Breast epithelium (tissue), 4 donors: Measurements from ENCODE around the gene HSDL2. TPM values are rescaled to one million over a fixed set of nuclear protein-coding genes. Genes with fewer than 3 reads are reported as not detected.

Experiments
- DNase-seq, 2 donors: peaks; one replicate each; pipeline ENCODE4 v3.0.0-alpha.2; 2019; ENCODE audit warnings: low spot score in 2 of 2
- H3K27ac ChIP-seq, 2 donors: fragments of 200-600 bp; sonication (generic) in 1 of 2; one replicate each; pipeline ENCODE4 v1.5.1; 2016 to 2019; ENCODE audit warnings: mild to moderate bottlenecking in 1 of 2
- H3K27me3 ChIP-seq, 2 donors: fragments of 200-600 bp; sonication (generic) in 1 of 2; one replicate each; pipeline versions ENCODE4 v1.5.1 to v1.6.0; 2017 to 2019; ENCODE audit warnings: control low read depth in 1 of 2, mild to moderate bottlenecking in 1 of 2
- H3K36me3 ChIP-seq: fragments of 200-600 bp; one replicate; pipeline ENCODE4 v1.5.1; 2019
- H3K4me1 ChIP-seq, 2 donors: fragments of 200-600 bp; sonication (generic); one replicate each; pipeline ENCODE4 v1.5.1; 2016 to 2019; ENCODE audit warnings: control low read depth in 1 of 2
- H3K4me3 ChIP-seq, 3 donors: fragments of 200-600 bp; sonication (generic); 1 replicate in 2 of 3; 2 replicates in 1 of 3; pipeline ENCODE4 v1.5.1; 2016 to 2019; ENCODE audit warnings: mild to moderate bottlenecking in 3 of 3, moderate library complexity in 2 of 3
- H3K9me3 ChIP-seq, 2 donors: fragments of 200-600 bp; sonication (generic) in 1 of 2; one replicate each; pipeline ENCODE4 v1.5.1; 2016 to 2019; ENCODE audit warnings: control low read depth in 1 of 2
- POLR2A ChIP-seq: fragments of 450-650 bp; IDR thresholded peaks from one replicate; pipeline ENCODE4 v1.6.1; 2016; ENCODE audit warnings: antibody characterized with exemption, mild to moderate bottlenecking, moderate library complexity
- POLR2AphosphoS5 ChIP-seq, 3 donors: sonication (generic); formaldehyde crosslinking; IDR thresholded peaks; one replicate each; pipeline ENCODE4 v1.6.1; 2017; ENCODE audit warnings: antibody characterized with exemption in 3 of 3
- intact Hi-C: fragments of 100-400 bp; cut with DNase I; formaldehyde crosslinking; loops from one replicate; pipeline ENCODE4 v1.15.1; 2023; ENCODE audit warnings: low total_unique reads
- total RNA-seq, 3 donors: library from RNA; depleted of rRNA; stranded (reverse); fragments of >200 nt; gene quantifications; one replicate each; pipeline ENCODE4 v1.1.0, GENCODE V29; 2016
- TF ChIP-seq, protein P1 (sequence below), 3 donors: fragments of 450-650 bp; IDR thresholded peaks; one replicate each; pipeline ENCODE4 v1.5.1; 2016 to 2017; ENCODE audit warnings: antibody characterized with exemption in 3 of 3, mild to moderate bottlenecking in 3 of 3, moderate library complexity in 3 of 3

Gene HSDL2
- 100 to 1,000 TPM in 1 of 3 donors, 10 to 100 TPM in 2; 30.7 to 124 (median 52.8) TPM for total RNA-seq

DNA sequence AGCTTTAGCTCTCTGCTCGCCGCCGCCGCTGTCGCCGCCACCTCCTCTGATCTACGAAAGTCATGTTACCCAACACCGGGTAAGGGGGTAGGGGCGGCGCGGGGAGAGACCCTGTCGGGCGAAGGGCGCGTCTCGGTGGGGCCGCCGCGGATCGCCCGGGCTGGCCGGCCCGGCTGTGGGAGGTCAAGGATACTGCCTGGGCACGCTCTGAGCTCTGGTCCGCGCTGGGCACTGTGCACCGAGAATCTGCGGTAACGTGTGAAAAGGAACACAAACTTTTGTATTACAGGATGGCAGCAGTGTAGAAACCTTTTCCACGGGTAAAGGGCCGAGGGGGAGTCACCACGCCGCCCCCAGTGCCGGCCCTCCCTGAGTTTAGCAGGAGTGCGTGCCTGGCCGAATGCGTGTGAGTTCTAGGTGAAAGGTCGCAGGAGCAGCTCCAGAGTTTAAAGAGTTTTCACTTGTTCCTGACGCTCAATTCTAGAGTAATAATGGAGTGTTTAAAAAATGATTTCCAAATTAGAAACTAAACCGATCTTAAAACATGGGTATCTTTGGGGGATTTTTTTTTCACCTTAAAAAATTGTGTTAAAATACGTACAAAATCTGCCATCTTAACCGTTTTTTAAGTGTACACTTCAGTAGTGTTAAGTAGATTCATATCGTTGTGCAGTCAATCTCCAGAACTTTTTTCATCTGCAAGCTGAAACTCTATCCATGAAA is at the start of gene HSDL2:
TSS of gene HSDL2 (plus strand) at position 7 of the 723 bp plus-strand sequence. CDS start at position 63, 56 bp downstream.
- intact Hi-C loops: no loop called here
- DNase-seq: no peak
- H3K9me3 ChIP-seq: no peaks in the 10 kb centered on the region
- H3K27ac ChIP-seq: peak within 1 kb of the TSS; percentile 95 to 97
- peak in 1 of 3 donors; percentile 22 for TF ChIP-seq POLR2AphosphoS5 (IDR thresholded peaks at IDR 0.05)
- TF ChIP-seq, protein P1, sequence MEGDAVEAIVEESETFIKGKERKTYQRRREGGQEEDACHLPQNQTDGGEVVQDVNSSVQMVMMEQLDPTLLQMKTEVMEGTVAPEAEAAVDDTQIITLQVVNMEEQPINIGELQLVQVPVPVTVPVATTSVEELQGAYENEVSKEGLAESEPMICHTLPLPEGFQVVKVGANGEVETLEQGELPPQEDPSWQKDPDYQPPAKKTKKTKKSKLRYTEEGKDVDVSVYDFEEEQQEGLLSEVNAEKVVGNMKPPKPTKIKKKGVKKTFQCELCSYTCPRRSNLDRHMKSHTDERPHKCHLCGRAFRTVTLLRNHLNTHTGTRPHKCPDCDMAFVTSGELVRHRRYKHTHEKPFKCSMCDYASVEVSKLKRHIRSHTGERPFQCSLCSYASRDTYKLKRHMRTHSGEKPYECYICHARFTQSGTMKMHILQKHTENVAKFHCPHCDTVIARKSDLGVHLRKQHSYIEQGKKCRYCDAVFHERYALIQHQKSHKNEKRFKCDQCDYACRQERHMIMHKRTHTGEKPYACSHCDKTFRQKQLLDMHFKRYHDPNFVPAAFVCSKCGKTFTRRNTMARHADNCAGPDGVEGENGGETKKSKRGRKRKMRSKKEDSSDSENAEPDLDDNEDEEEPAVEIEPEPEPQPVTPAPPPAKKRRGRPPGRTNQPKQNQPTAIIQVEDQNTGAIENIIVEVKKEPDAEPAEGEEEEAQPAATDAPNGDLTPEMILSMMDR (IDR thresholded peaks at IDR 0.05): no peak
- TF ChIP-seq POLR2A: no peak
- no peaks in the 10 kb centered on the region for H3K36me3 ChIP-seq
- H3K4me3 ChIP-seq: peak within 1 kb of the TSS; percentile 63 to 94 (median 78)
- H3K4me1 ChIP-seq: peaks cover 0 to 5% of the 10 kb centered on the region in 2 donors
- no peaks in the 10 kb centered on the region for H3K27me3 ChIP-seq

DNA sequence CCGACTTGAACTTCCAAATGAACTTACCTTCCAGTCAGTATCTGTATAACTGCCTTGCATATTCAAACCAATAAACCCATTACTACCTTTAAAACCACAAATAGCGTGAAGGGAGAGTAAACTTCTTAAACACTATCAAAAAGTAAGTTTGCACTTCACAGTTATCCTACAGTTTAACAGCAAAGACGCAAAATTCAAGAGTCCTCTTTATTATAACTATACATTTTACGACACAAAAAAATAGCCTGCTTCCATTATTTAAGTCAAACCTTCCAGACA is 48.3 kb upstream of the HSDL2 start:
- no peaks in the 10 kb centered on the region for H3K27me3 ChIP-seq
- no peaks in the 10 kb centered on the region for H3K9me3 ChIP-seq
- peak overlapping the region in 2 of 3 donors; percentile 85 to 99 for H3K4me3 ChIP-seq
- TF ChIP-seq, protein P1 (IDR thresholded peaks at IDR 0.05): no peak
- TF ChIP-seq POLR2A: no peak
- TF ChIP-seq POLR2AphosphoS5 (IDR thresholded peaks at IDR 0.05): no peak
- no peak for DNase-seq
- intact Hi-C loops: no loop called here
- H3K36me3 ChIP-seq: no peaks in the 10 kb centered on the region
- H3K4me1 ChIP-seq: peaks cover 0 to 19% of the 10 kb centered on the region in 2 donors
- peak overlapping the region in 1 of 2 donors; percentile 60 for H3K27ac ChIP-seq

DNA sequence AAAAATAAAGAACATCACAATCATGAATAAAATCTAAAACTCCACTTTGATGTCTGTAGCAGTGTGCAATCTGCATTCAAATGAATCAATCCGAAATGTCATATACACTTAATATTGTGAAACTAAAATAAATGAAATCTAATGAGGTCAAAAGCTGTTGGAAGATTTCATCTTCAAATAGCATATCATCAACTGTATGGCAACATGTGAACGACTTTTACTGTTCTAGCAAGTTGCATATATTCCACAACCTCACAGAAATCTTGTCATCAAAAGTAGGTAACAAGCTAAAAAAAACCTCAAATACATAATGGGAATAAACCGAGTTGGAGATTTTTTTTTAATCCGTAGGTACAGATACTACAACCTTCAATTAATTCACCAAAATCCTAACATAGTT is 47.7 kb upstream of the HSDL2 start:
- no peak for DNase-seq
- no peaks in the 10 kb centered on the region for H3K36me3 ChIP-seq
- TF ChIP-seq, protein P1 (IDR thresholded peaks at IDR 0.05): no peak
- TF ChIP-seq POLR2A: no peak
- H3K4me3 ChIP-seq: peak overlapping the region; percentile 85 to 99 (median 99)
- H3K27me3 ChIP-seq: no peaks in the 10 kb centered on the region
- intact Hi-C loops: no loop called here
- peaks cover 0 to 19% of the 10 kb centered on the region in 2 donors for H3K4me1 ChIP-seq
- H3K27ac ChIP-seq: peak overlapping the region; percentile 98 to 99
- H3K9me3 ChIP-seq: no peaks in the 10 kb centered on the region

DNA sequence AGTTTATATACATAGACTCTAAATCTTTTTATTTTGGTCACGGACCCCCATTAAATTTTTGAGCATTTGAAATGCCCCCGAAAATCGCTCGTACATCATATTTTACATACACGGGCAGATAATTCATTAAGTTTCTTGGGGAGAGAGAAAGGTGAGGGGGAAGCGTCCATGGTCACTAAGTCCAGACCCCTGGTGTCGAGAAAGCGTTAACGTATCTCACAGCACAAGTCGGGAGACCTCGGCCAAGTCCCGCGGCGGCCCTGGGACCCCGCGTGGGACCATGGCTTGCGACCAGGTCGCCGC is 47.3 kb upstream of the HSDL2 start:
- Histone ChIP-seq H3K27ac (peak overlapping the region; percentile 98 to 99), H3K27me3 (no peaks in the 10 kb centered on the region), H3K9me3 (no peaks in the 10 kb centered on the region), H3K4me3 (peak overlapping the region; percentile 85 to 99 (median 99)), H3K36me3 (no peaks in the 10 kb centered on the region), H3K4me1 (peaks cover 0 to 19% of the 10 kb centered on the region in 2 donors)
- intact Hi-C loops: no loop called here
- TF ChIP-seq POLR2AphosphoS5 (IDR thresholded peaks at IDR 0.05) (no peak), POLR2A (no peak)
- TF ChIP-seq, protein P1 (IDR thresholded peaks at IDR 0.05): no peak
- DNase-seq: no peak

DNA sequence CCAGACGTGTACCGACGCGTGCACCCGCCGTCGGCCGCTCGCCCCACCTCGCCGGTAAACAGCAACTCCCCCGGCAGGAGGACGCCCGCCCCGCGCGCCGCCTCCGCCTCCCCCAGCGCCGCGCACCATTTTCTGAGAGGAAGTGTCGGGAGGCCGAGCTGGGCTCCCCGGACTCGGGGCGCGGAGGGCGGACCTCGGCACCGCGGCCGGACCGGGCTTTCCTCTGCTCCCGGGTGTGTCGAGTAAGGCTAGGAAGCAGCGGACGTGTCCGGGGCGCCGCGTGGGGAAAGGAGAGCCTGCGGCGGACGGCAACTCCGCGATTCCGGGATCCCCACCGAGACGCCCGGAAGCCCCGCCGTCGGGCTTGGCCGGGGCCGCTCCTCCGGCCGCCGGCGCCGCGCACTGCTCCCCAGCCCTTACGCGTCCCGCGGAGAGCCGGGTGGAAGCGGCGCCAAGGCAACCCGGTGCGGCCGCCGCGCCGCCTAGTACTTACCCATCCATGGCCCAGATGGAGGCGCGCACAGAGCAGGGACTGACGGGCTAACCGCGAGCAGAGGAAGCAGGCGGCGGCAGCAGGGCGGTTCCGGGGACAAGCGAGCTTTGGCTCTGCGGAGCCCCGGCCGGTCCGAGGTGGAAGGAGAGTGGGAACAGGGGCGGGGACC is 46.8 kb upstream of the HSDL2 start, which contains the start of gene PTBP3:
TSS of gene PTBP3 (minus strand) at position 643 of the 662 bp plus-strand sequence. CDS start 35,754 bp downstream, outside the sequence.
- intact Hi-C loops: no loop called here
- peak within 1 kb of the TSS; percentile 85 to 99 (median 99) for H3K4me3 ChIP-seq

More for the DNA sequence above, 46.8 kb upstream of the HSDL2 start, which contains the start of gene PTBP3:
- Histone ChIP-seq H3K27me3 (no peaks in the 10 kb centered on the region), H3K36me3 (no peaks in the 10 kb centered on the region), H3K9me3 (no peaks in the 10 kb centered on the region), H3K27ac (peak within 1 kb of the TSS; percentile 98 to 99), H3K4me1 (peaks cover 0 to 19% of the 10 kb centered on the region in 2 donors)
- TF ChIP-seq POLR2AphosphoS5 (IDR thresholded peaks at IDR 0.05) (peak; percentile 50 to 79 (median 75)), POLR2A (peak; percentile 45)
- TF ChIP-seq, protein P1 (IDR thresholded peaks at IDR 0.05): peak in 1 of 3 donors; percentile 10
- DNase-seq: peak; percentile 74 to 81
